GM18858 (cell line): Measurements from ENCODE around the gene FAM25A.
"Not testable (repeated sequence)": the region's sequence is repeated elsewhere in the genome, so short reads cannot be mapped to it uniquely, and the experiment has no call there.

Experiments
- ATAC-seq: cut with Tn5 transposase; IDR thresholded peaks from one replicate; pipeline ENCODE4 v1.9.1; 2021; ENCODE audit not compliant: unreplicated experiment

The FAM25A gene

GRCh38 chr10:87020056-87020455, at the start of gene FAM25A:
FAM25A (plus strand) TSS chr10:87020294; CDS start chr10:87020325, 31 bp downstream.
- not testable (repeated sequence) for ATAC-seq

DNA sequence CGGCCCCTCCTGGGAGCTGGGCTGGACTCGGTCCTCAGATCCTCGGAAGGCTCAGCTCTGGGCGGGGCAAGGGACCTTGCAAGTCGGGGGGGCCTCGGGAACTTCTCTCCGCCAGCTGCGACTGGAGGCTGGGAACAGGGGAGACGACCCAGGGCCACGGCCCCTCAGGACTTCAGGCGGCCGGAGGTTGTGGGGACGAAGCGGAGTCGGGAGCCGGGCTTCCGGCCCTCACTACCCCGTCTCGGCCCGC, 49.2 kb upstream of the FAM25A start:
- no peak for ATAC-seq

GRCh38 chr10:86971232-86971991, 48.7 kb upstream of the FAM25A start:
- ATAC-seq: peak; percentile 64

DNA sequence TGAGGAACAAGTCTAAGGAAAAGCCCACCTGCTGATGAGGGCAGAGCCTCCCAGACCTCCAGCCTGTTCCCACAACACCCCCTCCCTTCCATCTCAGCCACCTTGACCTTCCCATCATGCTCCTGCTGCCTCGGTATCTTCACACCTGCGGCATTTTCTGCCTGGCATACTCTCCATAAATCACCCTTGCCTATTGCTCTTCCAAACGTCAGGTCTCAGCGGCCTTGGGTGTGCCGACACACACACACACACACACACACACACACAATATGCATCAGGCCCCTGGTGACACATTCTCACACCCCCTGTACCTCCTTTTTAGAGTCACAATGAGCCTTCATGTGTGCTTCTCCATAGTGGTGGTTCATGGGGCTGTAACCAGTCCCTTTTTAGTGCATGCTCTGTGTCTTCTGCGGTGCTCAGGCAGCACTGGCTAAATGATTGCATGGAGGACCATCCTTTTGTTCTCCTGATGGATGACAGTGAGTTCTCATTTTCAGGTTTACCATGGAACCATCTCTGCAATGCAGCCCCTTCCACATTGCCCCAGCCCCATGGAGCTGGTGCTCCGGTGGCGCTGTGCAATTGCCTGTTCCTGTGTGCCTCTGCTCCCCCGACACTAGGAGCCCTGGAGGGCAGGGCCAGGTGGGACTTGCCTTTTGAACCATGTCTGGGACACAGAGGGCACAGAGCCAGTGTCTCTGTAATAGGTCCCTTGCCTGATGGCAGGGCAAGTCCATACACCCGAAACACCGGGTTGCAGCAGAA, 47.3 kb upstream of the FAM25A start:
- ATAC-seq: no peak

GRCh38 chr10:86974484-86974883, 45.6 kb upstream of the FAM25A start:
- no peak for ATAC-seq

GRCh38 chr10:86976362-86977056, 43.6 kb upstream of the FAM25A start:
- ATAC-seq: no peak

DNA sequence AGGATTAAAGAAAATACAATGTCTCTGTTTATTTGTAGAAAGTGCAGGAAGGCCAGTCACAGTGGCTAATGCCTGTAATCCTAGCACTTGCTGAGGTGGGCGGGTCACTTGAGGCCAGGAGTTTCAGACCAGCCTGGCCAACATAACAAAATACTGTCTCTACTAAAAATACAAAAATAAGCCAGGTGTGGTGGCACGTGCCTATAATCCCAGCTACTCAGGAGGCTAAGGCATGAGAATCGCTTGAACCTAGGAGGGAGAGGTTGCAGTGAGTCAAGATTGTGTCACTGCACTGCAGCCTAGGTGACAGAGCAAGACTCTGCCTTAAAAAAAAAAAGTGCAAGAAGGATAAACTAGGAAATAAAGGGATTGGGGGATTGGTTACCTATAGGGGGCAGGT, 41.6 kb upstream of the FAM25A start:
- ATAC-seq: not testable (repeated sequence)

GRCh38 chr10:86979296-86979818, 40.7 kb upstream of the FAM25A start:
- no peak for ATAC-seq

GRCh38 chr10:86979977-86980448, 40.1 kb upstream of the FAM25A start:
- no peak for ATAC-seq

- ATAC-seq: not testable (repeated sequence)
These were observed 39.1 kb upstream of the FAM25A start for GRCh38 chr10:86981020-86981419.

GRCh38 chr10:86981716-86982115, 38.4 kb upstream of the FAM25A start:
- ATAC-seq: no peak

- not testable (repeated sequence) for ATAC-seq
These were observed 35.6 kb upstream of the FAM25A start for GRCh38 chr10:86984498-86984897.

GRCh38 chr10:86988520-86988919, 31.6 kb upstream of the FAM25A start:
- ATAC-seq: no peak

DNA sequence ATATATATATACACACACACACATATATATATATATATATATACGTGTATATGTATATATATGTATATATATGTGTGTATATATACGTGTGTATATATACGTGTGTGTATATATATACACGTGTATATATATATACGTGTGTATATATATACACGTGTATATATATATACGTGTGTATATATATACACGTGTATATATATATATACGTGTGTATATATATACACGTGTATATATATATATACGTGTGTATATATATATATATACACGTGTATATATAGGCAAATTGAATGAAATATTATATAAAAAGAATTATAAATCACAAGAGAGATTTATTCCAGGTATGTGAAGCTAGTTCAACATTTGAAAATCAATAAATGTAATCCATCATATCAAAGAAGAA, 28.7 kb upstream of the FAM25A start:
- ATAC-seq: not testable (repeated sequence)

- no peak for ATAC-seq
These were observed 27.6 kb upstream of the FAM25A start for GRCh38 chr10:86992456-86992855.

- ATAC-seq: no peak
These were observed 27.2 kb upstream of the FAM25A start for GRCh38 chr10:86992929-86993328.

GRCh38 chr10:86999802-87000403, 20.2 kb upstream of the FAM25A start:
- ATAC-seq: not testable (repeated sequence)

DNA sequence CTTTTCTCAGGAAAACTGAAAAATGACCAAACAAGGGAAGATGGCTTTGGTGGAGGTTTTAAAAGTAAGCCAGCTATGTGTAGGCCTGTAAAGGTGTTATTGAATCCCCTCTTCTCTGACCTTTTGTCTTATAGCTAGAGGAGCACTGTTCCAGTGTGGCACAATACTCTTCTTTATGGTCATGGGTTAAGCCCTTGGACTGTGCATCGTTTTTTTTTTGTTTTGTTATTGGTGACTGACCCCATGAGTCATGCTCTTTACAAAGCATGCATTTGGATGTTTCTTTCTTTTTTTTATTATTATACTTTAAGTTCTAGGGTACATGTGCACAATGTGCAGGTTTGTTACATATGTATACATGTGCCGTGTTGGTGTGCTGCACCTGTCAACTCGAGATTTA, 19.6 kb upstream of the FAM25A start:
- no peak for ATAC-seq

DNA sequence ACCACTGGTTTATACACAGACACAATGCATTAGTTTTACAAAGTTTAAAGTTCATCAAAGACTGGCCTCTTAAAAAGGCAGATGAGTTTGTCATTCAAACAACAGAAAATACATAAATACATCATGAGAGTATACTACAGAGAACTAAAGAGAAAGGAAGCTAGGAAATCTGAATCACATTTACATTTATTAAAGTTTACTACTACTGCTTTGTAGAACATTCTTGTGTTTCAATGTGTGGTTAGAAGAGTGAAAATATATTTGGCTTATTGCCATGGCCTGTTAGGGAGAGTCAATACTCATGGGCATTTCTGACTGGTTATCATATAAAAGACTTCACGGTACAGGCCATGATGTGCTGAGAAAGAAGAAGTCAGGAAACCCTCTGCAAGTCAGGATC, 13.0 kb upstream of the FAM25A start:
- ATAC-seq: not testable (repeated sequence)

GRCh38 chr10:87007674-87008073, 12.4 kb upstream of the FAM25A start:
- not testable (repeated sequence) for ATAC-seq

DNA sequence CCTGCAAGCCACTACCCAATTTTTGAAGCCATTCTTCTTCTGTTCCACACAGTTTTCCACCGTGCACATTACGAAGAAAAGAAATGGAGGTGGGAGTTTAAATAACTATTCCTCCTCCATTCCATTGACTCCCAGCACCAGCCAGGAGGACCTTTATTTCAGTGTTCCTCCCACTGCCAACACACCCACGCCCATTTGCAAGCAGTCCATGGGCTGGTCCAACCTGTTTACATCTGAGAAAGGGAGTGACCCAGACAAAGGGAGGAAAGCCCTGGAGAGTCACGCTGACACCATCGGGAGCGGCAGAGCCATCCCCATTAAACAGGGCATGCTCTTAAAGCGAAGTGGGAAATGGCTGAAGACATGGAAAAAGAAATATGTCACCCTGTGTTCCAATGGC, 11.8 kb upstream of the FAM25A start:
- not testable (repeated sequence) for ATAC-seq
